Tibial artery (tissue), 4 donors: Measurements from ENCODE around the gene FBXO15.

Experiments used
- DNase-seq, 2 donors: peaks; one replicate each; pipeline ENCODE4 v3.0.0-alpha.2; 2019
- H3K27ac ChIP-seq, 2 donors: fragments of 200-600 bp; sonication (generic) in 1 of 2; 1 replicate in 1 of 2; 2 replicates in 1 of 2; pipeline ENCODE4 v1.5.1; 2018 to 2019; ENCODE audit warnings: mild to moderate bottlenecking in 1 of 2
- H3K27me3 ChIP-seq, 2 donors: fragments of 200-600 bp; sonication (generic) in 1 of 2; one replicate each; pipeline versions ENCODE4 v1.5.1 to v1.6.0; 2016 to 2019
- H3K36me3 ChIP-seq, 3 donors: fragments of 200-600 bp; sonication (generic) in 2 of 3; one replicate each; pipeline ENCODE4 v1.5.1; 2016 to 2019; ENCODE audit warnings: mild to moderate bottlenecking in 2 of 3
- H3K4me1 ChIP-seq, 4 donors: fragments of 200-600 bp; sonication (generic) in 2 of 4; 1 replicate in 3 of 4; 2 replicates in 1 of 4; pipeline ENCODE4 v1.5.1; 2016 to 2019
- H3K4me3 ChIP-seq, 2 donors: fragments of 200-600 bp; sonication (generic) in 1 of 2; 1 replicate in 1 of 2; 2 replicates in 1 of 2; pipeline ENCODE4 v1.5.1; 2018 to 2019; ENCODE audit warnings: mild to moderate bottlenecking in 2 of 2
- H3K9me3 ChIP-seq, 3 donors: fragments of 200-600 bp; sonication (generic) in 1 of 3; one replicate each; pipeline ENCODE4 v1.5.1; 2016 to 2019
- intact Hi-C: fragments of 100-400 bp; cut with DNase I; formaldehyde crosslinking; loops from one replicate; pipeline ENCODE4 v1.15.0; 2023; ENCODE audit warnings: low total_unique reads
- TF ChIP-seq, protein P1 (sequence below), 2 experiments: fragments of 200-600 bp in 1 of 2; fragments of 450-650 bp in 1 of 2; IDR thresholded peaks; one replicate each; pipeline ENCODE4 v1.5.1; 2017 to 2019; ENCODE audit warnings: antibody characterized with exemption in 2 of 2, mild to moderate bottlenecking in 1 of 2, moderate library complexity in 1 of 2

Gene FBXO15

DNA sequence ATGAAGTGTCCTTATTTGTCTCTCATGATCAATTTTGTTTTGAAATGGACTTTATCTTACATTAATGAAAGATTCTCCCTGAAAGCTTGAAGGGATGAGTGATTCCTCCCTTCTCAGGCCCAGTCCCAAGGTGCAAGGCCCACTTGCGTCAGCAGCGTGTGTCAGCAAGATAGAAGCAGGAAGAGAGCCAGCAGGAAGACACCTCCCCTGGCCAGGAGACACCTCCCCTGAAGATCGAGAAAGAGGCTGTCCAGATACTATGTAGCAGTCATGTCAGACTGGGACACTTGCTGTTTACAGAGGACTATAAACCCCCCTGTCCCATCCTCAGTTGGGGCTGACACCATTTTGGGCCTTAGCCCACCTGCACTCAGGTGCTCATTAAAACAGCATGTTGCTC is 39.0 kb upstream of the FBXO15 start:
- no peaks in the 10 kb centered on the region for H3K4me1 ChIP-seq
- intact Hi-C loops, result no loop called here
- no peak for DNase-seq
- no peaks in the 10 kb centered on the region for H3K9me3 ChIP-seq
- TF ChIP-seq, protein P1, sequence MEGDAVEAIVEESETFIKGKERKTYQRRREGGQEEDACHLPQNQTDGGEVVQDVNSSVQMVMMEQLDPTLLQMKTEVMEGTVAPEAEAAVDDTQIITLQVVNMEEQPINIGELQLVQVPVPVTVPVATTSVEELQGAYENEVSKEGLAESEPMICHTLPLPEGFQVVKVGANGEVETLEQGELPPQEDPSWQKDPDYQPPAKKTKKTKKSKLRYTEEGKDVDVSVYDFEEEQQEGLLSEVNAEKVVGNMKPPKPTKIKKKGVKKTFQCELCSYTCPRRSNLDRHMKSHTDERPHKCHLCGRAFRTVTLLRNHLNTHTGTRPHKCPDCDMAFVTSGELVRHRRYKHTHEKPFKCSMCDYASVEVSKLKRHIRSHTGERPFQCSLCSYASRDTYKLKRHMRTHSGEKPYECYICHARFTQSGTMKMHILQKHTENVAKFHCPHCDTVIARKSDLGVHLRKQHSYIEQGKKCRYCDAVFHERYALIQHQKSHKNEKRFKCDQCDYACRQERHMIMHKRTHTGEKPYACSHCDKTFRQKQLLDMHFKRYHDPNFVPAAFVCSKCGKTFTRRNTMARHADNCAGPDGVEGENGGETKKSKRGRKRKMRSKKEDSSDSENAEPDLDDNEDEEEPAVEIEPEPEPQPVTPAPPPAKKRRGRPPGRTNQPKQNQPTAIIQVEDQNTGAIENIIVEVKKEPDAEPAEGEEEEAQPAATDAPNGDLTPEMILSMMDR (IDR thresholded peaks at IDR 0.05), result no peak
- H3K27me3 ChIP-seq, result peaks cover 0 to 19% of the 10 kb centered on the region in 2 donors
- no peak overlapping the region for H3K27ac ChIP-seq
- no peaks in the 10 kb centered on the region for H3K36me3 ChIP-seq
- H3K4me3 ChIP-seq, result no peak overlapping the region

DNA sequence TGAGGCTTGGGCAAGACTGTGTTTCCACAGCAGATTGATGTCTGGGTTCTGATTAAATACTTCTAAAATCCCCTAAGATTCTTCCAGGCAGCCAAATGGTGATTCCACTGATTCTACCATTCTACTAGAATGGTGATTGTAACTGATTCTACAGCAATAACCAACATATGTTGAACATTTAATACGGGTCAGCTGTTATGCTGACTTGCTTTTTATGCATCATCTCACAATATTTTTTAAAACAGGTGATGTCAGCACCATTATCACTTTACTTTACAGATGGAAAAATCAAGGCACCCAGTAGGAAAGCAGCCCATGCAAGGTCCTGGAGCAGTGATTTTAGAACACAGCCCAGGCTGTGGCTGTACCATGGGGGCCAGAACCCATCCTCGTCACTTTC is 38.2 kb upstream of the FBXO15 start:
- TF ChIP-seq, protein P1 (IDR thresholded peaks at IDR 0.05), result no peak
- Histone ChIP-seq H3K36me3 (no peaks in the 10 kb centered on the region), H3K4me3 (no peak overlapping the region), H3K9me3 (no peaks in the 10 kb centered on the region), H3K4me1 (no peaks in the 10 kb centered on the region), H3K27me3 (peaks cover 0 to 14% of the 10 kb centered on the region in 2 donors), H3K27ac (no peak overlapping the region)
- no peak for DNase-seq
- intact Hi-C loops, result no loop called here

GRCh38 chr18:74184875-74185274 is 37.2 kb upstream of the FBXO15 start:
- TF ChIP-seq, protein P1 (IDR thresholded peaks at IDR 0.05), result no peak
- intact Hi-C loops, result no loop called here
- Histone ChIP-seq H3K27ac (no peak overlapping the region), H3K4me3 (no peak overlapping the region), H3K27me3 (peaks cover 0 to 12% of the 10 kb centered on the region in 2 donors), H3K4me1 (no peaks in the 10 kb centered on the region), H3K36me3 (no peaks in the 10 kb centered on the region), H3K9me3 (no peaks in the 10 kb centered on the region)
- no peak for DNase-seq

GRCh38 chr18:74183130-74183529 is 35.5 kb upstream of the FBXO15 start:
- H3K4me1 ChIP-seq, result no peaks in the 10 kb centered on the region
- TF ChIP-seq, protein P1 (IDR thresholded peaks at IDR 0.05), result no peak
- H3K9me3 ChIP-seq, result no peaks in the 10 kb centered on the region
- no peak overlapping the region for H3K4me3 ChIP-seq
- intact Hi-C loops, result no loop called here
- H3K27ac ChIP-seq, result no peak overlapping the region
- no peak for DNase-seq
- H3K27me3 ChIP-seq, result peaks cover 0 to 12% of the 10 kb centered on the region in 2 donors
- no peaks in the 10 kb centered on the region for H3K36me3 ChIP-seq

DNA sequence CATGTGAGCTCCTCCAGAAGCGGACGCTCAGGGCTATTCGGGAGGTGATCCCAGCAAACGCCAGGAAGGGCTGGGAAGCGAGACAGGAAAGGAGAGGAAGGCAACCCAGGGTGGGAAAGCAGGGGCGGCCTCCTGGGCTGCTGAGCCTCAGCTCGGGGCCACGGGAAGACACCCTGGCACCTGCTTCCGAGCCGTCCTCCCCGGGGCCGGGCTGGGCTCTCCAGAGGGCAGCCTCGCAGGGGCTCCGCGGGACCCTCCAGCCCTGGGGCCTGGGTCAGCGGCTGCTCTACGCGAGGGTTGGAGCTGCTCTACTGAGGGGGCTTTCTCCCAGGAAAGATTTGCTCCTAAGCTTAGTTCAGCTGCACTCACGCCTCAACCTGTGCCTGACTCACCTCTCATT is 34.7 kb upstream of the FBXO15 start:
- H3K27ac ChIP-seq, result no peak overlapping the region
- TF ChIP-seq, protein P1 (IDR thresholded peaks at IDR 0.05), result no peak
- no peak overlapping the region for H3K4me3 ChIP-seq
- intact Hi-C loops, result no loop called here
- H3K9me3 ChIP-seq, result no peaks in the 10 kb centered on the region
- H3K4me1 ChIP-seq, result no peaks in the 10 kb centered on the region
- DNase-seq, result no peak
- H3K27me3 ChIP-seq, result peaks cover 0 to 12% of the 10 kb centered on the region in 2 donors
- no peaks in the 10 kb centered on the region for H3K36me3 ChIP-seq

GRCh38 chr18:74179623-74180199 is 32.1 kb upstream of the FBXO15 start:
- TF ChIP-seq, protein P1 (IDR thresholded peaks at IDR 0.05), result no peak
- DNase-seq, result no peak
- intact Hi-C loops, result no loop called here
- Histone ChIP-seq H3K4me1 (no peaks in the 10 kb centered on the region), H3K27me3 (peaks cover 0 to 10% of the 10 kb centered on the region in 2 donors), H3K36me3 (no peaks in the 10 kb centered on the region), H3K27ac (no peak overlapping the region), H3K4me3 (no peak overlapping the region), H3K9me3 (no peaks in the 10 kb centered on the region)
